ENCODE results near the gene RAMP3.

DNA sequence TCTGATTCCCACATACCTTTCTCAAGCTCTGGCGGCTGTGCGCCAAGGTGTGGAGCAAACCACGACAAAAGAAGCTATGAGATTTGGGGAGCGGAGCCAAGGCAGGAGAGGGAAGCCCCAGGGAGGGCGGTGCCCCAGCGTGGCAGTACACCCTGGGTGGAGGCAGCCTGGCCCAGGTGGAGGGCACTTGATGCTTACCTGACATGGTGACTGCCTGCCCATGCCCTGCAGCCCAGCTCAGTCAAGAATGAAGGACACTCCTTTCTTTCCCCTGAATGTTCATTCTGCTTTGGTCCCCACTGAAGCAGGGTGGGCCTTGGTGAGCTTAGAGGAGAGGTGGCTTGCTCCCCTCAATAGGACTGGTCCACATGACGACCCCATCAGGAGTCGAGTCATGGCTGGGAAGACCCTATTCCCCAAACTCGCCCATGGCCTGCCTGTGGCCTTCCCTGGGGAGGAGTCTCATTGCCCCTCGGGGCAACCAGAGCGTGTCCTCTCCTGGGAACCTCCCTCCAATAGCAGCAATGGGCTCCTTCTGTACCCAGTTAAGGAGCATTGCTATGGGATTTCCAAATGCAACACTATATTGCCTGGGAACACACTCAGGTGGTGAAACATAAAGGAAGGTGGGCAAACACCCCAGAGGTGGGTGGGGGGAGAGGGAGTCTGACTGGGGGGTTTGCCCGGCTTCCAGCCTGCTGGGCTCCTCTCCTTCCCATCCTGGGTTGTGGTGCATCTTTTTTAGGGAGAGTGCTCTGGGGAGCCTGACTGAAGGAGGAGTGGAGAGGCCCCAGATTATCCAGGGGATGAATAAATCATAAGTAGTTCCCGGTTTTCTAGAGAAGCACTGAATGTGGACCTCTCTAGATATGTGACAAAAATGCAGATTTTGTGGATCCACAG is 22.7 kb downstream of the RAMP3 start:
- TF ChIP-seq, protein P1, sequence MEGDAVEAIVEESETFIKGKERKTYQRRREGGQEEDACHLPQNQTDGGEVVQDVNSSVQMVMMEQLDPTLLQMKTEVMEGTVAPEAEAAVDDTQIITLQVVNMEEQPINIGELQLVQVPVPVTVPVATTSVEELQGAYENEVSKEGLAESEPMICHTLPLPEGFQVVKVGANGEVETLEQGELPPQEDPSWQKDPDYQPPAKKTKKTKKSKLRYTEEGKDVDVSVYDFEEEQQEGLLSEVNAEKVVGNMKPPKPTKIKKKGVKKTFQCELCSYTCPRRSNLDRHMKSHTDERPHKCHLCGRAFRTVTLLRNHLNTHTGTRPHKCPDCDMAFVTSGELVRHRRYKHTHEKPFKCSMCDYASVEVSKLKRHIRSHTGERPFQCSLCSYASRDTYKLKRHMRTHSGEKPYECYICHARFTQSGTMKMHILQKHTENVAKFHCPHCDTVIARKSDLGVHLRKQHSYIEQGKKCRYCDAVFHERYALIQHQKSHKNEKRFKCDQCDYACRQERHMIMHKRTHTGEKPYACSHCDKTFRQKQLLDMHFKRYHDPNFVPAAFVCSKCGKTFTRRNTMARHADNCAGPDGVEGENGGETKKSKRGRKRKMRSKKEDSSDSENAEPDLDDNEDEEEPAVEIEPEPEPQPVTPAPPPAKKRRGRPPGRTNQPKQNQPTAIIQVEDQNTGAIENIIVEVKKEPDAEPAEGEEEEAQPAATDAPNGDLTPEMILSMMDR (conservative IDR thresholded peaks at IDR 0.05 in 1 of 2, IDR thresholded peaks at IDR 0.05 in 1 of 2; ENCODE audit: low read depth in 1 of 2, low read length in 2 of 2): no peak
- no peak for TF ChIP-seq EZH2 (IDR thresholded peaks at IDR 0.05; ENCODE audit: low read length, missing control alignments)

Data from fibroblast of lung (primary cell).